HepG2 (cell line): ENCODE data around the gene SORL1-AS1.

Experiments
- ATAC-seq: fragments of 200-7000 bp; cut with Tn5 transposase; 3 replicates; pipeline ENCODE4 v1.9.1; 2020; ENCODE audit warnings: mild to moderate bottlenecking, moderate library complexity
- BruUV-seq: library from RNA; stranded (reverse); fragments of 400-500 nt; replicated peaks from 2 replicates; lab custom pipeline; 2021; lab: Mats Ljungman, UMichigan
- CTCF ChIA-PET: fragments of 300-600 bp; formaldehyde crosslinking; extraction: SDS; loops from one replicate; lab custom pipeline; 2021; ENCODE audit warnings: low total read pairs, inconsistent platforms, low intra/inter-chr PET ratio; lab: Yijun Ruan, JAX
- POLR2A ChIA-PET: fragments of 350-600 bp; sonication (Branson Sonifier 250); formaldehyde crosslinking; loops from one replicate; lab custom pipeline; 2020; ENCODE audit warnings: antibody characterized with exemption, inconsistent platforms; lab: Yijun Ruan, JAX
- DNase-seq: peaks from one replicate; pipeline ENCODE4 v3.0.0-alpha.2; 2015; ENCODE audit warnings: low spot score
- FAIRE-seq: peaks from 3 replicates; lab custom pipeline; 2011; peaks lifted over from hg19 to GRCh38; lab: Jason Lieb, UNC
- H2AFZ ChIP-seq: one replicate; pipeline ENCODE4 v1.6.1; 2011; ENCODE audit warnings: low read length, inconsistent platforms
- H3K27ac ChIP-seq: fragments of 300-600 bp; 3 replicates; pipeline ENCODE4 v1.8.0; 2011; ENCODE audit warnings: mixed run types, mild to moderate bottlenecking, mixed read lengths, low read length, inconsistent platforms; ENCODE audit not compliant: insufficient read depth; ENCODE audit errors: extremely low read length
- H3K27me3 ChIP-seq, 2 experiments: fragments of 200-600 bp in 1 of 2; 2 replicates in 1 of 2; 3 replicates in 1 of 2; pipeline versions ENCODE4 v1.6.0 to v1.8.0; 2011; ENCODE audit warnings: low read length in 2 of 2, mild to moderate bottlenecking in 2 of 2, moderate library complexity in 2 of 2, inconsistent platforms in 1 of 2; ENCODE audit not compliant: insufficient read depth in 2 of 2, control insufficient read depth in 1 of 2
- H3K36me3 ChIP-seq, 2 experiments: fragments of 200-600 bp in 1 of 2; replicated peaks in 1 of 2; 2 replicates in 1 of 2; 3 replicates in 1 of 2; pipeline versions ENCODE4 v1.5.1 to v1.8.0; 2011; ENCODE audit warnings: low read length in 2 of 2, inconsistent platforms in 1 of 2; ENCODE audit not compliant: insufficient read depth in 2 of 2, control insufficient read depth in 1 of 2
- H3K4me1 ChIP-seq: 2 replicates; pipeline ENCODE4 v1.5.1; 2012; ENCODE audit warnings: low read length, inconsistent platforms; ENCODE audit not compliant: insufficient read depth
- H3K4me2 ChIP-seq: 2 replicates; pipeline ENCODE4 v1.6.0; 2011; ENCODE audit warnings: low read depth, low read length, inconsistent platforms
- H3K4me3 ChIP-seq, 3 experiments: fragments of 200-600 bp in 1 of 3; sonication (generic), shearing (Covaris generic) in 1 of 3; replicated peaks in 1 of 3; 2 replicates each; pipeline ENCODE4 v1.5.1; 2011 to 2016; ENCODE audit warnings: low read length in 3 of 3, inconsistent platforms in 2 of 3, low read depth in 2 of 3, mild to moderate bottlenecking in 2 of 3, control low read depth in 1 of 3, mixed read lengths in 1 of 3; ENCODE audit not compliant: insufficient read depth in 1 of 3
- H3K79me2 ChIP-seq: one replicate; pipeline ENCODE4 v1.6.1; 2011; ENCODE audit warnings: low read length, inconsistent platforms; ENCODE audit not compliant: insufficient read depth
- H3K9ac ChIP-seq: 2 replicates; pipeline ENCODE4 v1.6.0; 2011; ENCODE audit warnings: mild to moderate bottlenecking, low read depth, low read length, inconsistent platforms; ENCODE audit not compliant: insufficient read depth
- H3K9me3 ChIP-seq: 2 replicates; pipeline ENCODE4 v1.5.1; 2012; ENCODE audit warnings: mild to moderate bottlenecking, low read length
- H4K20me1 ChIP-seq: 2 replicates; pipeline ENCODE4 v1.6.0; 2011; ENCODE audit warnings: inconsistent platforms, mild to moderate bottlenecking, low read length, moderate library complexity; ENCODE audit not compliant: insufficient read depth
- ARID2 ChIP-seq: sonication (generic); formaldehyde crosslinking; IDR thresholded peaks from 2 replicates; pipeline ENCODE4 v1.8.1; 2022; ENCODE audit warnings: mild to moderate bottlenecking, missing genetic modification reagents, borderline replicate concordance
- BORCS8-MEF2B ChIP-seq: sonication (generic); formaldehyde crosslinking; IDR thresholded peaks from 2 replicates; pipeline ENCODE4 v1.8.0; 2022; ENCODE audit warnings: mild to moderate bottlenecking, missing genetic modification reagents
- CREM ChIP-seq, 2 experiments: sonication (generic) in 1 of 2; formaldehyde crosslinking in 1 of 2; IDR thresholded peaks; 2 replicates each; pipeline versions ENCODE4 v1.4.0 to v1.6.1; 2016 to 2020; ENCODE audit warnings: antibody characterized with exemption in 1 of 2, mild to moderate bottlenecking in 1 of 2, missing genetic modification reagents in 1 of 2
- DPF2 ChIP-seq: sonication (generic); formaldehyde crosslinking; IDR thresholded peaks from 2 replicates; pipeline ENCODE4 v1.4.0; 2020; ENCODE audit warnings: mild to moderate bottlenecking, low read depth, missing genetic modification reagents, borderline replicate concordance
- FOXA1 ChIP-seq, 2 experiments: fragments of 450-650 bp in 1 of 2; sonication (generic) in 1 of 2; formaldehyde crosslinking in 1 of 2; IDR thresholded peaks; 2 replicates each; pipeline versions ENCODE4 v1.4.0 to v1.6.1; 2016 to 2020; ENCODE audit warnings: missing genetic modification reagents in 1 of 2
- HMG20B ChIP-seq: conservative IDR thresholded peaks from 2 replicates; pipeline ENCODE4 v1.6.1; 2016; ENCODE audit warnings: missing genetic modification reagents, missing compliant biosample characterization
- IRF2 ChIP-seq: IDR thresholded peaks from 2 replicates; pipeline ENCODE4 v1.6.1; 2018; ENCODE audit warnings: missing genetic modification reagents, missing compliant biosample characterization
- KIAA2018 ChIP-seq: sonication (generic); formaldehyde crosslinking; IDR thresholded peaks from 2 replicates; pipeline ENCODE4 v1.5.0; 2020; ENCODE audit warnings: mild to moderate bottlenecking, missing genetic modification reagents, borderline replicate concordance
- KLF9 ChIP-seq: IDR thresholded peaks from 2 replicates; pipeline ENCODE4 v1.6.1; 2016; ENCODE audit warnings: low read depth
- SP5 ChIP-seq: IDR thresholded peaks from 2 replicates; pipeline ENCODE4 v1.6.1; 2016; ENCODE audit warnings: low read depth, borderline replicate concordance
- STAT5B ChIP-seq: sonication (generic); formaldehyde crosslinking; IDR thresholded peaks from 2 replicates; pipeline ENCODE4 v1.4.0; 2020; ENCODE audit warnings: missing genetic modification reagents
- TBX2 ChIP-seq: sonication (generic); formaldehyde crosslinking; IDR thresholded peaks from 2 replicates; pipeline ENCODE4 v1.5.0; 2020; ENCODE audit warnings: missing genetic modification reagents, mild to moderate bottlenecking, borderline replicate concordance
- XRCC5 ChIP-seq: fragments of 200-400 bp; formaldehyde crosslinking; optimal IDR thresholded peaks from 2 replicates; pipeline ENCODE3; 2017; ENCODE audit warnings: mild to moderate bottlenecking, low read length
- ZNF577 ChIP-seq: sonication (generic); formaldehyde crosslinking; IDR thresholded peaks from 2 replicates; pipeline ENCODE4 v1.4.0; 2020; ENCODE audit warnings: mild to moderate bottlenecking, low read depth, missing genetic modification reagents, borderline replicate concordance
- ZNF720 ChIP-seq: sonication (generic); formaldehyde crosslinking; IDR thresholded peaks from 2 replicates; pipeline ENCODE4 v1.4.0; 2020; ENCODE audit warnings: missing genetic modification reagents
- ZSCAN12 ChIP-seq: sonication (generic); formaldehyde crosslinking; IDR thresholded peaks from 2 replicates; pipeline ENCODE4 v1.9.0; 2021; ENCODE audit warnings: mild to moderate bottlenecking, missing genetic modification reagents
- WGBS: methylation state at CpG from one replicate; pipeline ENCODE4 v1.1.6; 2017; ENCODE audit warnings: low lambda C conversion rate; 5-methylcytosine and 5-hydroxymethylcytosine counted together
- in situ Hi-C: cut with HindIII; loops from 2 replicates; pipeline ENCODE4 v1.10.0; 2017; ENCODE audit warnings: low pct_unique_long_range_greater_than_20kb; ENCODE audit not compliant: extremely low pct_ligation_motif_present
- intact Hi-C: fragments of 100-400 bp; cut with micrococcal nuclease; formaldehyde crosslinking; loops from one replicate; pipeline ENCODE4 v1.10.0; 2022; ENCODE audit not compliant: unreplicated experiment

SORL1-AS1 gene

DNA sequence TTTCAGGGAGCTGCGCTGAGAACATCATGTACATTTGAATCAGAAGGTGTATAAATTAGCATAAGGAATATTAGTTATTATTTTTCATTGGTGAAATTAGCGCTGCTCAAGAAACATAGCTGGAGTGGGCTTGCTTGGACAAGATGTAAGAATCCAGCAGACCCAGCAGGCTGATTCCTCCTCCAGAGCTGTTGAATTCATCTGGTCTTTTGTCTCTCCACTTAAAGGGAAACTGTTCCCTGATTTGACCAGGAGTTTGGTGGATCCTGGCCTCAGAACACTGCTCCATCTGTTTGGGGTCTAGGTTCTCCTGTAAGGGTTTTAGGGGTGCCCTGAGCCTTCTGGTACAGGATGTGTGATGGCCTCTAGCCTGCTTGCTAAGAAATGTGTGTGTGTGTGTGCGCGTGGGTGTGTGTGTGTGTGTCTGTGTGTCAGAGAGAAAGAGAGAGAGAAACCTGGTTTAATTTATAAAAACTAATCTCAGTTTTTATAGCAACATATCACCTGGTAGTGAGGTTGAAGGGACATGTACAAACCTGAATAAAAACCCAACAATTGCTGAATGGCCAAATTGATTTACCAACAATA lies 9.0 kb downstream of the SORL1-AS1 start:
- ATAC-seq (no peak), DNase-seq (no peak), FAIRE-seq (no peak)
- BruUV-seq = no TSS peak
- H4K20me1 ChIP-seq = no peaks in the 10 kb centered on the region
- in situ Hi-C loops = no loop called here
- no peaks in the 10 kb centered on the region for H3K9me3 ChIP-seq
- 92% methylated on average over 4 of the region's 4 CpGs for WGBS
- no peak overlapping the region for H3K27ac ChIP-seq
- no peak overlapping the region for H3K9ac ChIP-seq
- no peaks in the 10 kb centered on the region for H3K27me3 ChIP-seq
- H3K36me3 ChIP-seq = no peaks in the 10 kb centered on the region
- no peak overlapping the region for H3K4me2 ChIP-seq
- CTCF ChIA-PET = no interaction called here
- peaks cover 36% of the 10 kb centered on the region for H3K4me1 ChIP-seq
- intact Hi-C loops = no loop called here
- no peak overlapping the region for H3K4me3 ChIP-seq
- POLR2A ChIA-PET = no interaction called here
- H2AFZ ChIP-seq = no peak overlapping the region
- no peaks in the 10 kb centered on the region for H3K79me2 ChIP-seq
- no peak for TF ChIP-seq ZNF577 (CRISPR knock-in tag)
- TF ChIP-seq ZSCAN12 (CRISPR knock-in tag) = no peak
- TF ChIP-seq ZNF720 (CRISPR knock-in tag) = no peak
- no peak for TF ChIP-seq SP5
- no peak for TF ChIP-seq DPF2 (CRISPR knock-in tag)
- TF ChIP-seq IRF2 = no peak
- no peak for TF ChIP-seq ARID2
- no peak for TF ChIP-seq KIAA2018 (CRISPR knock-in tag)
- no peak for TF ChIP-seq TBX2 (CRISPR knock-in tag)
- TF ChIP-seq XRCC5 = no peak
- no peak for TF ChIP-seq HMG20B (CRISPR knock-in tag)
- TF ChIP-seq STAT5B (CRISPR knock-in tag) = no peak
- TF ChIP-seq KLF9 (CRISPR knock-in tag) = no peak
- no peak for TF ChIP-seq CREM (IDR thresholded peaks at IDR 0.05)
- no peak for TF ChIP-seq CREM (CRISPR knock-in tag; IDR thresholded peaks at IDR 0.05)
- TF ChIP-seq FOXA1 (IDR thresholded peaks at IDR 0.05) = no peak
- no peak for TF ChIP-seq FOXA1 (CRISPR knock-in tag; IDR thresholded peaks at IDR 0.05)
- TF ChIP-seq BORCS8-MEF2B (CRISPR knock-in tag) = no peak
